HG03135 (cell line): Measurements from ENCODE around the gene INF2.
A peak's percentile ranks its signal among the peaks of the same experiment; 100 is the strongest.
"Not testable (repeated sequence)": the region's sequence is repeated elsewhere in the genome, so short reads cannot be mapped to it uniquely, and the experiment has no call there.

ENCODE experiments used
- ATAC-seq: cut with Tn5 transposase; IDR thresholded peaks from one replicate; pipeline ENCODE4 v1.9.1; 2021; ENCODE audit warnings: mild to moderate bottlenecking, moderate library complexity; ENCODE audit not compliant: unreplicated experiment

The INF2 gene

GRCh38 chr14:104747876-104748275, 58.5 kb downstream of the INF2 start:
- no peak for ATAC-seq

DNA sequence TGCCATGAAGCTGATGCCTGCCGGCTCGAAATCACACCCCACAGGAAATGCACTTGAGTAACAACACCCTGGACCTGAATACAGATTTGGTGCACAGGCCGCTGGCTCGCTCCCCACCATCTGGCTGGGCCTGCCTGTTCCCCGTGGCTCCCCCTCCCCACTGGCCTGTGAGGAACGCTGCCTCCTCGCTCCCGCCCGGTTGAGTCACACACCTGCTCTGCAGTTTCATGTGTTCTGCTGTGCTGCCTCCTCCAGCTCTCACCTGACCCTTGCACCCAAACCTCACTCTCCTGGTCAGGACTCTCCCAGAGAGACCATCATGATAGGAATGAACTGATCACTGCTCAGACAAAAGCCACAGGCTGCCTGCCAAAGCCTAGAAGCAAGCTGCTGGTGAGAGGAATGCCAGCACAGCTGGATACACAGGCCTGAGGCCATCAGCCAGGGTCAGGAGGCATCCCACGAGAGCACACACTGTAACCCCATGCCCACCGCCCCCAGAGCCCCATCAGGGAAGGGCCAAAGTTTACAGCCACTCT, 59.8 kb downstream of the INF2 start:
- ATAC-seq = no peak

DNA sequence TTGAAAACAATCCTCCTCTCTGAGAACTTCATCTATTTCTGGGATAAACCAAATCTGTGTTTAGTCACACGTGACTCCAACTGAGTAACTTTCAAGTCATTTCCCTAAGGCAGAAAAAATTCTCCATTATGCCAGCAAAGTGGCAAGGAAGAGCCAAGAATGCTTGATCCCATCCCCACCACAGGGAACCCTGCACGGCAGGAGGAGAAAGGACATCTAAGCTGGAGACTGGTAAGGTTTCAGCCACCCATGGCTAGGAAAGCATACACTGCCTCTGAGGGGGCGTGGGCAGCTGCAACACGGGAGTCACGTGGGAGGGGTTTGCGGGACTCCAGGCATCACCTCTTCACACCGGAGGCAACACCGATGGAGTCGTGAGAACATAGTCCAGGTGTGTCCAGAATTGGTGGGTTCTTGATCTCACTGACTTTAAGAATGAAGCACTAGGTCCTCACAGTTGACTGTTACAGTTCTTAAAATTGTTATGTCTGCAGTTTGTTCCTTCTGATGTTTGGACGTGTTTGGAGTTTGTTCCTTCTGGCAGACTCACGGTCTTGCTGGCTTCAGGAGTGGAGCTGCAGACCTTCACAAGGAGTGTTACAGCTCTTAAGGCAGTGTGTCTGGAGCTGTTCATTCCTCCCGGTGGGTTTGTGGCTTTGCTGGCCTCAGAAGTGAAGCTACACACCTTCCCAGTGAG, 60.8 kb downstream of the INF2 start:
- ATAC-seq = no peak

GRCh38 chr14:104750753-104751057, 61.3 kb downstream of the INF2 start:
- not testable (repeated sequence) for ATAC-seq

- no peak for ATAC-seq
Measured at GRCh38 chr14:104751539-104752422, 62.4 kb downstream of the INF2 start.

GRCh38 chr14:104752423-104752734, 63.0 kb downstream of the INF2 start:
- no peak for ATAC-seq

- ATAC-seq = peak; percentile 92
Measured at GRCh38 chr14:104752735-104753527, 63.5 kb downstream of the INF2 start, which contains the start of gene SIVA1. SIVA1 (plus strand) TSS chr14:104753147; CDS start chr14:104753202, 55 bp downstream.

DNA sequence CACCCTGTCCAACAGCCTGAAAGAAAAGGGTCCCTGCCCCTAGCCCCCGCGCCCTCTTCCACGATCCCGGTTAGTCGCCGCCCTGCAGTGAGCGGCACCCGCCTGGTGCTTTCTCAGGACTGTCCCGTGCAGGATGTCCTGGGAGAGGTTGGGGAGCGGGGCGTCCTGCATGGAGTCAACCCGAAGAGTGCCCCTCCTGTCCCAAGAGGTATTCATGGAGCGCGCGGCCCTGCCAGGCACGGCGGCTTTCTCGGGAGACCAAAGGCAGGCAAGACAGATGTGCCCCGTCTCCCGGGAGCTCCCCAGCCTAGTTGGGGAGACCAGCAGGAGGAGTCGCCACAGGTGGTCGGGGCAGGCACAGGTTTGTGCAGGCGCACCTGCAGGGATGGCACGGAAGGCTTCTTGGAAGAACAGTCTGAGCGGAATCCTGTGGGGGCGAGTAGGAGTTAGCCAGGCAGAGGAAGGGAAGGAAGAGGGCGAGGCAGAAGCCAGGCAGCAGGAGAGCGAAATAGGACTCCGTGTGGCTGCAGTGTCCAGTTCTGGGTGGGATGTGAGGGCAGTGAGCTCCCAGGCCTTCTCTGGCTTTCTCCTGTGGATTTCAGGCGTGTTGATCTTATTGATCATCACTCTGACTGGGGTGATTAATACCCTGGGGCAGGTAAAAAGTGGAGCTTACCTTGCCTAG, 64.3 kb downstream of the INF2 start:
- no peak for ATAC-seq

GRCh38 chr14:104754213-104754851, 64.9 kb downstream of the INF2 start:
- ATAC-seq = no peak

GRCh38 chr14:104755621-104756020, 66.2 kb downstream of the INF2 start:
- no peak for ATAC-seq

- ATAC-seq = no peak
Measured at GRCh38 chr14:104756477-104757237, 67.2 kb downstream of the INF2 start.

DNA sequence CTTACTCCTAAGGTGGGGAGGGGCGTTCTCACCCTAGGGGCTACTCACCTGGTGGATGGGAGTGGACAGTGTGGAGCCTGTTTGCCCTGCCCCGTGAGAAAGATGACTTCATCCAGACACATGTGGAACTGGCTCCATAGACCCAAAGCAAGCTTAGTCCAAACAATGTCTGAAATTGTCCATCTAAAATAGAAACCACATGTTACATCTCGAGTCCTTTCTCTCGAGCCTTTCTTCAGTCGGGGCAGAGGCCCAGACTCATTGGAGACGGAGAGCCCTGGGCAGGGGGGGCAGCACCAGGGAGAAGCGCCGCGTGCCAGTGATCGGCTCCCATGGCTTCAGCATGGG, 67.8 kb downstream of the INF2 start:
- ATAC-seq = no peak

GRCh38 chr14:104757681-104758392, 68.4 kb downstream of the INF2 start:
- no peak for ATAC-seq

GRCh38 chr14:104758981-104759969, 69.9 kb downstream of the INF2 start:
- no peak for ATAC-seq

DNA sequence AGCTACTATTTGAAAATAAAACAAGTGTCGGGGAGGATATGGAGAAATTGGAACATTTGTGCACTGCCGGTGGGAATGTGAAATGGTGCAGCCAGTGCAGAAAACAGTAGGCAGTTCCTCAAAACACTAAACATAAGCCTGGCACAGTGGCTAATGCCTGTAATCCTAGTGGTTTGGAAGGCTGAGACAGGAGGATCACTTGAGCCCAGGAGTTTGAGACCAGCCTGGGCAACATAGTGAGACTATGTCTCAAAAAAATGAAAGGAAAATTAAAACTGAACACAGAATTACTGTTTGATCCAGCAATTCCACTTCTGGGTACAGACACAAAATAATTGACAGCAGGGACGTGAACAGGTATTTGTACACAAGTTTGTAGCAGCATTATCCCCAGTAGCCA, 76.1 kb downstream of the INF2 start:
- no peak for ATAC-seq

DNA sequence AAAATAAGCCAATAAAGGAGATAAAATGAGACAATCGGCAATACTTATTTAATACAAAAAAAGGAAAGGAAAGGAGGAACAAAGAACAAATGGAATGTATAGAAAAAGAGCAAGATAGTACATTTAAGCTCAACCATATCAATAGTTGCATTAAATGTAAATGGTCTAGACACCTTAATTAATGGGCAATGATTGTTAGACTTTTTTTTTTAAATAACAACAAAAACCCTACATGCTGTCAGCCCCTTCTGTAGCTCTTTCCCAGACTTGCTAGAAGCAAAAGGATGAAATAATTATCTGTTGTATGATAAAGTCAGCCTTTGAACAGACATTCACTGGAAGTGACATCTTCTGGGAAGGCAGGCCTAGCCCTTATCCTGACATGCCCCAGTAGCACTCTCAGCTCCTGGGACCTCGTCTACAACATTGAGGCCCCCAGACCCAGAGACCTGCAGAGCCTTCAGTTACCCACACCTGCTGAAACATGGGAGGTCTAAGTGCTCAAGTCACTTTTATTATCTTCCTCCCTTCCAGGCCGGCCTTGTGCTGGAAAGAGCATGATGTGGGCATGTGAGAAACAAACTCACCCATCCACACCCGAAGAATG, 76.9 kb downstream of the INF2 start:
- no peak for ATAC-seq

GRCh38 chr14:104766863-104767633, 77.6 kb downstream of the INF2 start:
- no peak for ATAC-seq
